Tibial nerve (tissue), 4 donors: ENCODE results near the gene IFNK. TPM values are rescaled to one million over a fixed set of nuclear protein-coding genes. Genes with fewer than 3 reads are reported as not detected.

ENCODE experiments used
- DNase-seq, 2 donors: peaks; one replicate each; pipeline ENCODE4 v3.0.0-alpha.2; 2019; ENCODE audit warnings: low spot score in 2 of 2
- H3K27ac ChIP-seq, 4 donors: fragments of 200-600 bp; sonication (generic) in 3 of 4; one replicate each; pipeline ENCODE4 v1.5.1; 2017 to 2019; ENCODE audit warnings: mild to moderate bottlenecking in 1 of 4
- H3K27me3 ChIP-seq, 2 donors: fragments of 200-600 bp; sonication (generic) in 1 of 2; one replicate each; pipeline versions ENCODE4 v1.5.1 to v1.6.0; 2017 to 2019
- H3K36me3 ChIP-seq, 3 donors: fragments of 200-600 bp; sonication (generic); one replicate each; pipeline ENCODE4 v1.5.1; 2018 to 2019
- H3K4me1 ChIP-seq, 4 donors: fragments of 200-600 bp; sonication (generic) in 3 of 4; one replicate each; pipeline ENCODE4 v1.5.1; 2017 to 2019
- H3K4me3 ChIP-seq, 4 donors: fragments of 200-600 bp; sonication (generic) in 3 of 4; one replicate each; pipeline ENCODE4 v1.5.1; 2017 to 2019; ENCODE audit warnings: mild to moderate bottlenecking in 1 of 4, moderate library complexity in 1 of 4
- H3K9me3 ChIP-seq, 4 donors: fragments of 200-600 bp; sonication (generic) in 3 of 4; one replicate each; pipeline ENCODE4 v1.5.1; 2017 to 2019
- CTCF ChIP-seq, 5 experiments: fragments of 200-600 bp in 3 of 5; fragments of 450-650 bp in 2 of 5; sonication (generic) in 3 of 5; IDR thresholded peaks; one replicate each; pipeline ENCODE4 v1.5.1; 2016 to 2019; ENCODE audit warnings: antibody characterized with exemption in 5 of 5, mild to moderate bottlenecking in 3 of 5, moderate library complexity in 2 of 5
- EP300 ChIP-seq, 2 donors: sonication (generic); formaldehyde crosslinking; IDR thresholded peaks; one replicate each; pipeline ENCODE4 v1.6.1; 2017; ENCODE audit warnings: antibody characterized with exemption in 2 of 2, mild to moderate bottlenecking in 1 of 2
- POLR2A ChIP-seq, 2 donors: fragments of 450-650 bp; IDR thresholded peaks; one replicate each; pipeline ENCODE4 v1.6.1; 2017; ENCODE audit warnings: antibody characterized with exemption in 2 of 2, mild to moderate bottlenecking in 2 of 2, moderate library complexity in 2 of 2
- WGBS, 2 donors: methylation state at CpG; one replicate each; pipeline ENCODE4 v1.1.5; 2018; 5-methylcytosine and 5-hydroxymethylcytosine counted together
- total RNA-seq, 4 donors: library from RNA; depleted of rRNA; stranded (reverse); fragments of >200 nt; gene quantifications; one replicate each; pipeline ENCODE4 v1.1.0, GENCODE V29; 2016

The IFNK gene
- total RNA-seq, 4 donors from 2014 or later = not detected

- H3K27ac ChIP-seq = no peak overlapping the region
- no peak for DNase-seq
- TF ChIP-seq POLR2A (IDR thresholded peaks at IDR 0.05) = no peak
- 60 to 67% methylated on average over 2 of the region's 2 CpGs for WGBS, 2 donors
- H3K9me3 ChIP-seq = no peaks in the 10 kb centered on the region
- H3K4me3 ChIP-seq = no peak overlapping the region
- H3K4me1 ChIP-seq = no peaks in the 10 kb centered on the region
- H3K27me3 ChIP-seq = no peaks in the 10 kb centered on the region
- H3K36me3 ChIP-seq = no peaks in the 10 kb centered on the region
Measured at GRCh38 chr9:27506981-27507380, 17.1 kb upstream of the IFNK start.

- WGBS, 2 donors = 76 to 80% methylated on average over 2 of the region's 2 CpGs
- Histone ChIP-seq H3K27me3 (no peaks in the 10 kb centered on the region), H3K4me1 (peaks cover 0 to 5% (median 0%) of the 10 kb centered on the region in 4 donors), H3K9me3 (no peaks in the 10 kb centered on the region), H3K36me3 (no peaks in the 10 kb centered on the region), H3K27ac (no peak overlapping the region), H3K4me3 (no peak overlapping the region)
- no peak for DNase-seq
- no peak for TF ChIP-seq EP300 (IDR thresholded peaks at IDR 0.05)
- TF ChIP-seq POLR2A (IDR thresholded peaks at IDR 0.05) = no peak
- no peak for TF ChIP-seq CTCF (IDR thresholded peaks at IDR 0.05)
Measured at GRCh38 chr9:27510780-27511179, 13.3 kb upstream of the IFNK start.

GRCh38 chr9:27511771-27512170, 12.3 kb upstream of the IFNK start:
- WGBS, 2 donors = 79 to 98% methylated on average over 2 of the region's 2 CpGs
- Histone ChIP-seq H3K27ac (no peak overlapping the region), H3K9me3 (no peaks in the 10 kb centered on the region), H3K27me3 (no peaks in the 10 kb centered on the region), H3K36me3 (no peaks in the 10 kb centered on the region), H3K4me3 (no peak overlapping the region), H3K4me1 (peaks cover 0 to 5% (median 0%) of the 10 kb centered on the region in 4 donors)
- TF ChIP-seq EP300 (IDR thresholded peaks at IDR 0.05) = no peak
- no peak for TF ChIP-seq CTCF (IDR thresholded peaks at IDR 0.05)
- no peak for TF ChIP-seq POLR2A (IDR thresholded peaks at IDR 0.05)
- DNase-seq = no peak

- no peak for DNase-seq
- Histone ChIP-seq H3K9me3 (no peaks in the 10 kb centered on the region), H3K36me3 (no peaks in the 10 kb centered on the region), H3K27me3 (no peaks in the 10 kb centered on the region), H3K27ac (no peak overlapping the region), H3K4me1 (peaks cover 0 to 5% (median 0%) of the 10 kb centered on the region in 4 donors), H3K4me3 (no peak overlapping the region)
- TF ChIP-seq POLR2A (IDR thresholded peaks at IDR 0.05) = no peak
- TF ChIP-seq EP300 (IDR thresholded peaks at IDR 0.05) = no peak
- no peak for TF ChIP-seq CTCF (IDR thresholded peaks at IDR 0.05)
- WGBS, 2 donors = 74 to 96% methylated on average over 2 of the region's 2 CpGs
Measured at GRCh38 chr9:27514551-27514950, 9.5 kb upstream of the IFNK start.

GRCh38 chr9:27518006-27518405, 6.1 kb upstream of the IFNK start:
- Histone ChIP-seq H3K27ac (no peak overlapping the region), H3K36me3 (no peaks in the 10 kb centered on the region), H3K4me3 (no peak overlapping the region), H3K27me3 (no peaks in the 10 kb centered on the region), H3K9me3 (no peaks in the 10 kb centered on the region), H3K4me1 (peaks cover 0 to 5% (median 0%) of the 10 kb centered on the region in 4 donors)
- WGBS, 2 donors = 75 to 80% methylated on average over 2 of the region's 2 CpGs
- TF ChIP-seq POLR2A (IDR thresholded peaks at IDR 0.05) (no peak), EP300 (IDR thresholded peaks at IDR 0.05) (no peak), CTCF (IDR thresholded peaks at IDR 0.05) (no peak)
- no peak for DNase-seq

- Histone ChIP-seq H3K27ac (no peak overlapping the region), H3K36me3 (no peaks in the 10 kb centered on the region), H3K4me3 (no peak overlapping the region), H3K9me3 (no peaks in the 10 kb centered on the region), H3K4me1 (peaks cover 0 to 5% (median 0%) of the 10 kb centered on the region in 4 donors), H3K27me3 (no peaks in the 10 kb centered on the region)
- no peak for DNase-seq
- 86 to 87% methylated on average over 4 of the region's 4 CpGs for WGBS, 2 donors
- TF ChIP-seq POLR2A (IDR thresholded peaks at IDR 0.05) (no peak), CTCF (IDR thresholded peaks at IDR 0.05) (no peak), EP300 (IDR thresholded peaks at IDR 0.05) (no peak)
Measured at GRCh38 chr9:27518809-27519208, 5.3 kb upstream of the IFNK start.
